HepG2 (cell line): ENCODE data around the gene CAMTA1. TPM values are rescaled to one million over a fixed set of nuclear protein-coding genes. Genes with fewer than 3 reads are reported as not detected.

Experiments used
- ATAC-seq: fragments of 200-7000 bp; cut with Tn5 transposase; 3 replicates; pipeline ENCODE4 v1.9.1; 2020; ENCODE audit warnings: mild to moderate bottlenecking, moderate library complexity
- BruUV-seq: library from RNA; stranded (reverse); fragments of 400-500 nt; replicated peaks from 2 replicates; lab custom pipeline; 2021; lab: Mats Ljungman, UMichigan
- CTCF ChIA-PET: fragments of 300-600 bp; formaldehyde crosslinking; extraction: SDS; loops from one replicate; lab custom pipeline; 2021; ENCODE audit warnings: low total read pairs, inconsistent platforms, low intra/inter-chr PET ratio; lab: Yijun Ruan, JAX
- POLR2A ChIA-PET: fragments of 350-600 bp; sonication (Branson Sonifier 250); formaldehyde crosslinking; loops from one replicate; lab custom pipeline; 2020; ENCODE audit warnings: antibody characterized with exemption, inconsistent platforms; lab: Yijun Ruan, JAX
- DNase-seq: peaks from one replicate; pipeline ENCODE4 v3.0.0-alpha.2; 2015; ENCODE audit warnings: low spot score
- FAIRE-seq: peaks from 3 replicates; lab custom pipeline; 2011; peaks lifted over from hg19 to GRCh38; lab: Jason Lieb, UNC
- H2AFZ ChIP-seq: one replicate; pipeline ENCODE4 v1.6.1; 2011; ENCODE audit warnings: low read length, inconsistent platforms
- H3K27ac ChIP-seq: fragments of 300-600 bp; 3 replicates; pipeline ENCODE4 v1.8.0; 2011; ENCODE audit warnings: mixed run types, mild to moderate bottlenecking, mixed read lengths, low read length, inconsistent platforms; ENCODE audit not compliant: insufficient read depth; ENCODE audit errors: extremely low read length
- H3K27me3 ChIP-seq, 2 experiments: fragments of 200-600 bp in 1 of 2; 2 replicates in 1 of 2; 3 replicates in 1 of 2; pipeline versions ENCODE4 v1.6.0 to v1.8.0; 2011; ENCODE audit warnings: low read length in 2 of 2, mild to moderate bottlenecking in 2 of 2, moderate library complexity in 2 of 2, inconsistent platforms in 1 of 2; ENCODE audit not compliant: insufficient read depth in 2 of 2, control insufficient read depth in 1 of 2
- H3K36me3 ChIP-seq, 2 experiments: fragments of 200-600 bp in 1 of 2; replicated peaks in 1 of 2; 2 replicates in 1 of 2; 3 replicates in 1 of 2; pipeline versions ENCODE4 v1.5.1 to v1.8.0; 2011; ENCODE audit warnings: low read length in 2 of 2, inconsistent platforms in 1 of 2; ENCODE audit not compliant: insufficient read depth in 2 of 2, control insufficient read depth in 1 of 2
- H3K4me1 ChIP-seq: 2 replicates; pipeline ENCODE4 v1.5.1; 2012; ENCODE audit warnings: low read length, inconsistent platforms; ENCODE audit not compliant: insufficient read depth
- H3K4me2 ChIP-seq: 2 replicates; pipeline ENCODE4 v1.6.0; 2011; ENCODE audit warnings: low read depth, low read length, inconsistent platforms
- H3K4me3 ChIP-seq, 3 experiments: fragments of 200-600 bp in 1 of 3; sonication (generic), shearing (Covaris generic) in 1 of 3; replicated peaks in 1 of 3; 2 replicates each; pipeline ENCODE4 v1.5.1; 2011 to 2016; ENCODE audit warnings: low read length in 3 of 3, inconsistent platforms in 2 of 3, low read depth in 2 of 3, mild to moderate bottlenecking in 2 of 3, control low read depth in 1 of 3, mixed read lengths in 1 of 3; ENCODE audit not compliant: insufficient read depth in 1 of 3
- H3K79me2 ChIP-seq: one replicate; pipeline ENCODE4 v1.6.1; 2011; ENCODE audit warnings: low read length, inconsistent platforms; ENCODE audit not compliant: insufficient read depth
- H3K9ac ChIP-seq: 2 replicates; pipeline ENCODE4 v1.6.0; 2011; ENCODE audit warnings: mild to moderate bottlenecking, low read depth, low read length, inconsistent platforms; ENCODE audit not compliant: insufficient read depth
- H3K9me3 ChIP-seq: 2 replicates; pipeline ENCODE4 v1.5.1; 2012; ENCODE audit warnings: mild to moderate bottlenecking, low read length
- H4K20me1 ChIP-seq: 2 replicates; pipeline ENCODE4 v1.6.0; 2011; ENCODE audit warnings: inconsistent platforms, mild to moderate bottlenecking, low read length, moderate library complexity; ENCODE audit not compliant: insufficient read depth
- ATM ChIP-seq: fragments of 450-650 bp; IDR thresholded peaks from 2 replicates; pipeline ENCODE4 v1.7.1; 2017; ENCODE audit warnings: mild to moderate bottlenecking, borderline replicate concordance
- FIP1L1 ChIP-seq: fragments of 200-400 bp; formaldehyde crosslinking; IDR thresholded peaks from 2 replicates; pipeline ENCODE4 v1.6.1; 2018; ENCODE audit warnings: low read depth, mild to moderate bottlenecking, low read length, moderate library complexity, borderline replicate concordance; ENCODE audit not compliant: insufficient read depth
- FOXA3 ChIP-seq: IDR thresholded peaks from 2 replicates; pipeline ENCODE4 v1.6.1; 2016; ENCODE audit warnings: missing genetic modification reagents, missing compliant biosample characterization
- GZF1 ChIP-seq: sonication (generic); formaldehyde crosslinking; IDR thresholded peaks from 2 replicates; pipeline ENCODE4 v1.5.1; 2020; ENCODE audit warnings: mild to moderate bottlenecking, missing genetic modification reagents
- HHEX ChIP-seq: IDR thresholded peaks from 2 replicates; pipeline ENCODE4 v1.6.1; 2016; ENCODE audit warnings: control low read depth
- HNRNPLL ChIP-seq: fragments of 200-400 bp; formaldehyde crosslinking; IDR thresholded peaks from 2 replicates; pipeline ENCODE4 v1.6.1; 2017; ENCODE audit warnings: mild to moderate bottlenecking, low read depth, low read length; ENCODE audit not compliant: poor library complexity, severe bottlenecking
- LBX2 ChIP-seq: sonication (generic); formaldehyde crosslinking; IDR thresholded peaks from 2 replicates; pipeline ENCODE4 v1.5.0; 2020; ENCODE audit warnings: missing genetic modification reagents, mild to moderate bottlenecking, borderline replicate concordance
- MAFG ChIP-seq: sonication (generic); formaldehyde crosslinking; IDR thresholded peaks from 2 replicates; pipeline ENCODE4 v1.5.1; 2020; ENCODE audit warnings: mild to moderate bottlenecking, missing genetic modification reagents
- MATR3 ChIP-seq: sonication (generic); formaldehyde crosslinking; IDR thresholded peaks from 2 replicates; pipeline ENCODE4 v1.4.0; 2020; ENCODE audit warnings: missing genetic modification reagents
- NCOA1 ChIP-seq: sonication (generic); formaldehyde crosslinking; IDR thresholded peaks from 2 replicates; pipeline ENCODE4 v1.9.0; 2021; ENCODE audit warnings: missing genetic modification reagents
- TEAD2 ChIP-seq: sonication (generic); formaldehyde crosslinking; IDR thresholded peaks from 2 replicates; pipeline ENCODE4 v1.9.0; 2021; ENCODE audit warnings: missing genetic modification reagents
- TOE1 ChIP-seq: sonication (generic); formaldehyde crosslinking; IDR thresholded peaks from 2 replicates; pipeline ENCODE4 v1.4.0; 2020; ENCODE audit warnings: mild to moderate bottlenecking, missing genetic modification reagents
- ZNF484 ChIP-seq: sonication (generic); formaldehyde crosslinking; IDR thresholded peaks from 2 replicates; pipeline ENCODE4 v1.5.1; 2020; ENCODE audit warnings: mild to moderate bottlenecking, low read depth, missing genetic modification reagents, borderline replicate concordance
- ZNF639 ChIP-seq: conservative IDR thresholded peaks from 2 replicates; pipeline ENCODE4 v1.6.1; 2018; ENCODE audit warnings: missing genetic modification reagents
- WGBS: methylation state at CpG from one replicate; pipeline ENCODE4 v1.1.6; 2017; ENCODE audit warnings: low lambda C conversion rate; 5-methylcytosine and 5-hydroxymethylcytosine counted together
- in situ Hi-C: cut with HindIII; loops from 2 replicates; pipeline ENCODE4 v1.10.0; 2017; ENCODE audit warnings: low pct_unique_long_range_greater_than_20kb; ENCODE audit not compliant: extremely low pct_ligation_motif_present
- intact Hi-C: fragments of 100-400 bp; cut with micrococcal nuclease; formaldehyde crosslinking; loops from one replicate; pipeline ENCODE4 v1.10.0; 2022; ENCODE audit not compliant: unreplicated experiment
- polyA plus RNA-seq, 8 experiments: library from polyadenylated mRNA; depleted of rRNA in 3 of 8; stranded (reverse) in 7 of 8; unstranded in 1 of 8; fragments of >200 nt; fragmentation: Illumina TruSeq in 4 of 8; extraction: Trizol in 4 of 8; gene quantifications; 2 replicates each; pipeline versions ENCODE4 v1.2.1 to v1.2.3, GENCODE V29; 2011 to 2016; ENCODE audit warnings: low read depth in 4 of 8, missing spikeins in 1 of 8, mixed read lengths in 1 of 8; ENCODE audit not compliant: insufficient read depth in 1 of 8
- total RNA-seq, 5 experiments: library from RNA; depleted of rRNA; stranded (reverse); fragments of >200 nt; fragmentation: Illumina TruSeq; extraction: Trizol; gene quantifications; 2 replicates each; pipeline ENCODE4 v1.2.3, GENCODE V29; 2016; ENCODE audit warnings: low read depth in 1 of 5
- TF ChIP-seq, protein P1 (sequence below): IDR thresholded peaks from 2 replicates; pipeline ENCODE4 v1.6.1; 2016
- TF ChIP-seq, protein P2 (sequence below): sonication (generic); formaldehyde crosslinking; IDR thresholded peaks from 2 replicates; pipeline ENCODE4 v1.4.0; 2020; ENCODE audit warnings: mild to moderate bottlenecking, missing genetic modification reagents
- TF ChIP-seq, protein P3 (sequence below): IDR thresholded peaks from 2 replicates; pipeline ENCODE4 v1.6.1; 2016; ENCODE audit warnings: mild to moderate bottlenecking, missing biosample characterization, missing genetic modification reagents
- TF ChIP-seq, protein P4 (sequence below): sonication (generic); formaldehyde crosslinking; IDR thresholded peaks from 2 replicates; pipeline ENCODE4 v1.4.0; 2020; ENCODE audit warnings: missing genetic modification reagents

CAMTA1 gene
- total and polyA plus RNA-seq, 2 of the 13 experiments (the other 11 are each of a cell fraction or from before 2014, with no cell fraction given) = 25.0 to 36.4 TPM

- Histone ChIP-seq H3K9me3 (no peaks in the 10 kb centered on the region), H4K20me1 (no peaks in the 10 kb centered on the region), H3K4me1 (no peaks in the 10 kb centered on the region), H3K9ac (no peak overlapping the region), H3K27ac (no peak overlapping the region), H3K79me2 (no peaks in the 10 kb centered on the region)
- in situ Hi-C loops = loop anchor here (25.0 kb wide), 1 partner anchor 204 kb away; the partner anchor contains the start of gene UTS2
- CTCF ChIA-PET = no interaction called here
- no TSS peak for BruUV-seq
- TF ChIP-seq, protein P1, sequence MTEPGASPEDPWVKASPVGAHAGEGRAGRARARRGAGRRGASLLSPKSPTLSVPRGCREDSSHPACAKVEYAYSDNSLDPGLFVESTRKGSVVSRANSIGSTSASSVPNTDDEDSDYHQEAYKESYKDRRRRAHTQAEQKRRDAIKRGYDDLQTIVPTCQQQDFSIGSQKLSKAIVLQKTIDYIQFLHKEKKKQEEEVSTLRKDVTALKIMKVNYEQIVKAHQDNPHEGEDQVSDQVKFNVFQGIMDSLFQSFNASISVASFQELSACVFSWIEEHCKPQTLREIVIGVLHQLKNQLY (CRISPR knock-in tag) = no peak
- TF ChIP-seq HNRNPLL (no peak), MATR3 (no peak), ATM (no peak), ZNF639 (CRISPR knock-in tag) (no peak), TOE1 (CRISPR knock-in tag) (no peak), NCOA1 (no peak), GZF1 (CRISPR knock-in tag) (no peak), TEAD2 (CRISPR knock-in tag) (no peak), FIP1L1 (no peak), FOXA3 (no peak), ZNF484 (CRISPR knock-in tag) (no peak), MAFG (no peak), HHEX (CRISPR knock-in tag) (no peak), LBX2 (CRISPR knock-in tag) (no peak)
- TF ChIP-seq, protein P2, sequence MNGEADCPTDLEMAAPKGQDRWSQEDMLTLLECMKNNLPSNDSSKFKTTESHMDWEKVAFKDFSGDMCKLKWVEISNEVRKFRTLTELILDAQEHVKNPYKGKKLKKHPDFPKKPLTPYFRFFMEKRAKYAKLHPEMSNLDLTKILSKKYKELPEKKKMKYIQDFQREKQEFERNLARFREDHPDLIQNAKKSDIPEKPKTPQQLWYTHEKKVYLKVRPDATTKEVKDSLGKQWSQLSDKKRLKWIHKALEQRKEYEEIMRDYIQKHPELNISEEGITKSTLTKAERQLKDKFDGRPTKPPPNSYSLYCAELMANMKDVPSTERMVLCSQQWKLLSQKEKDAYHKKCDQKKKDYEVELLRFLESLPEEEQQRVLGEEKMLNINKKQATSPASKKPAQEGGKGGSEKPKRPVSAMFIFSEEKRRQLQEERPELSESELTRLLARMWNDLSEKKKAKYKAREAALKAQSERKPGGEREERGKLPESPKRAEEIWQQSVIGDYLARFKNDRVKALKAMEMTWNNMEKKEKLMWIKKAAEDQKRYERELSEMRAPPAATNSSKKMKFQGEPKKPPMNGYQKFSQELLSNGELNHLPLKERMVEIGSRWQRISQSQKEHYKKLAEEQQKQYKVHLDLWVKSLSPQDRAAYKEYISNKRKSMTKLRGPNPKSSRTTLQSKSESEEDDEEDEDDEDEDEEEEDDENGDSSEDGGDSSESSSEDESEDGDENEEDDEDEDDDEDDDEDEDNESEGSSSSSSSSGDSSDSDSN (CRISPR knock-in tag) = no peak
- TF ChIP-seq, protein P3, sequence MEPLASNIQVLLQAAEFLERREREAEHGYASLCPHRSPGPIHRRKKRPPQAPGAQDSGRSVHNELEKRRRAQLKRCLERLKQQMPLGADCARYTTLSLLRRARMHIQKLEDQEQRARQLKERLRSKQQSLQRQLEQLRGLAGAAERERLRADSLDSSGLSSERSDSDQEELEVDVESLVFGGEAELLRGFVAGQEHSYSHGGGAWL (CRISPR knock-in tag) = no peak
- TF ChIP-seq, protein P4, sequence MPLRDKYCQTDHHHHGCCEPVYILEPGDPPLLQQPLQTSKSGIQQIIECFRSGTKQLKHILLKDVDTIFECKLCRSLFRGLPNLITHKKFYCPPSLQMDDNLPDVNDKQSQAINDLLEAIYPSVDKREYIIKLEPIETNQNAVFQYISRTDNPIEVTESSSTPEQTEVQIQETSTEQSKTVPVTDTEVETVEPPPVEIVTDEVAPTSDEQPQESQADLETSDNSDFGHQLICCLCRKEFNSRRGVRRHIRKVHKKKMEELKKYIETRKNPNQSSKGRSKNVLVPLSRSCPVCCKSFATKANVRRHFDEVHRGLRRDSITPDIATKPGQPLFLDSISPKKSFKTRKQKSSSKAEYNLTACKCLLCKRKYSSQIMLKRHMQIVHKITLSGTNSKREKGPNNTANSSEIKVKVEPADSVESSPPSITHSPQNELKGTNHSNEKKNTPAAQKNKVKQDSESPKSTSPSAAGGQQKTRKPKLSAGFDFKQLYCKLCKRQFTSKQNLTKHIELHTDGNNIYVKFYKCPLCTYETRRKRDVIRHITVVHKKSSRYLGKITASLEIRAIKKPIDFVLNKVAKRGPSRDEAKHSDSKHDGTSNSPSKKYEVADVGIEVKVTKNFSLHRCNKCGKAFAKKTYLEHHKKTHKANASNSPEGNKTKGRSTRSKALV (CRISPR knock-in tag) = no peak
- TF ChIP-seq, all 625 proteins: peak for 0
- FAIRE-seq = no peak
- Histone ChIP-seq H3K4me3 (no peak overlapping the region), H3K36me3 (no peaks in the 10 kb centered on the region), H3K4me2 (no peak overlapping the region), H2AFZ (no peak overlapping the region), H3K27me3 (peaks cover 1 to 35% of the 10 kb centered on the region in 2 experiments; a peak in 4 of 5 replicates)
- POLR2A ChIA-PET = no interaction called here
- intact Hi-C loops = no loop called here
- no peak for ATAC-seq
- DNase-seq = no peak
- WGBS = 23% methylated on average over 4 of the region's 7 CpGs
Observed at GRCh38 chr1:7658099-7658498, 872.8 kb downstream of the CAMTA1 start.
